KMS-11 (cell line): ENCODE data around the gene BMPER.

ENCODE experiments used
- H2AFZ ChIP-seq: fragments of 200-600 bp; sonication (generic); 2 replicates; pipeline ENCODE4 v1.6.1; 2016; ENCODE audit warnings: antibody characterized with exemption, mixed run types, low read depth
- H3K27ac ChIP-seq: fragments of 200-600 bp; sonication (generic); 2 replicates; pipeline ENCODE4 v1.6.1; 2016; ENCODE audit warnings: mild to moderate bottlenecking, mixed run types
- H3K27me3 ChIP-seq: fragments of 200-600 bp; sonication (generic); 2 replicates; pipeline ENCODE4 v1.6.1; 2017; ENCODE audit warnings: mild to moderate bottlenecking, low read depth, mixed run types, moderate library complexity; ENCODE audit not compliant: insufficient read depth
- H3K36me3 ChIP-seq: fragments of 200-600 bp; sonication (generic); 2 replicates; pipeline ENCODE4 v1.6.1; 2017; ENCODE audit warnings: mild to moderate bottlenecking, mixed run types; ENCODE audit not compliant: insufficient read depth
- H3K4me1 ChIP-seq: fragments of 200-600 bp; sonication (generic); 2 replicates; pipeline ENCODE4 v1.6.1; 2016; ENCODE audit warnings: mild to moderate bottlenecking, low read depth, mixed run types; ENCODE audit not compliant: poor library complexity, severe bottlenecking
- H3K4me2 ChIP-seq: fragments of 200-600 bp; sonication (generic); 2 replicates; pipeline ENCODE4 v1.7.0; 2016; ENCODE audit warnings: mild to moderate bottlenecking, mixed run types
- H3K4me3 ChIP-seq: fragments of 200-600 bp; sonication (generic); IDR thresholded peaks from 2 replicates; pipeline ENCODE4 v1.6.1; 2017; ENCODE audit warnings: low read depth, low read length, mixed read lengths; ENCODE audit not compliant: insufficient read depth
- H3K79me2 ChIP-seq: fragments of 200-600 bp; sonication (generic); 2 replicates; pipeline ENCODE4 v1.6.1; 2016; ENCODE audit warnings: low read depth, mixed run types; ENCODE audit not compliant: insufficient read depth
- H3K9ac ChIP-seq: fragments of 200-600 bp; sonication (generic); 2 replicates; pipeline ENCODE4 v1.6.1; 2016; ENCODE audit warnings: mild to moderate bottlenecking, mixed run types
- H4K20me1 ChIP-seq: fragments of 200-600 bp; sonication (generic); 2 replicates; pipeline ENCODE4 v1.6.1; 2016; ENCODE audit warnings: mild to moderate bottlenecking, mixed run types; ENCODE audit not compliant: insufficient read depth
- CTCF ChIP-seq: fragments of 200-600 bp; sonication (generic); conservative IDR thresholded peaks from 2 replicates; pipeline ENCODE4 v1.6.1; 2017; ENCODE audit warnings: low read depth, mild to moderate bottlenecking, antibody characterized with exemption, low read length, moderate library complexity, mixed read lengths

Gene BMPER

GRCh38 chr7:34189031-34189430 is 283.7 kb downstream of the BMPER start:
- no peak overlapping the region for H2AFZ ChIP-seq
- H3K9ac ChIP-seq, result no peak overlapping the region
- no peaks in the 10 kb centered on the region for H3K27me3 ChIP-seq
- no peaks in the 10 kb centered on the region for H4K20me1 ChIP-seq
- no peak overlapping the region for H3K4me3 ChIP-seq
- no peaks in the 10 kb centered on the region for H3K4me1 ChIP-seq
- no peaks in the 10 kb centered on the region for H3K36me3 ChIP-seq
- no peaks in the 10 kb centered on the region for H3K79me2 ChIP-seq
- H3K27ac ChIP-seq, result no peak overlapping the region
- TF ChIP-seq CTCF, result no peak
- no peak overlapping the region for H3K4me2 ChIP-seq

DNA sequence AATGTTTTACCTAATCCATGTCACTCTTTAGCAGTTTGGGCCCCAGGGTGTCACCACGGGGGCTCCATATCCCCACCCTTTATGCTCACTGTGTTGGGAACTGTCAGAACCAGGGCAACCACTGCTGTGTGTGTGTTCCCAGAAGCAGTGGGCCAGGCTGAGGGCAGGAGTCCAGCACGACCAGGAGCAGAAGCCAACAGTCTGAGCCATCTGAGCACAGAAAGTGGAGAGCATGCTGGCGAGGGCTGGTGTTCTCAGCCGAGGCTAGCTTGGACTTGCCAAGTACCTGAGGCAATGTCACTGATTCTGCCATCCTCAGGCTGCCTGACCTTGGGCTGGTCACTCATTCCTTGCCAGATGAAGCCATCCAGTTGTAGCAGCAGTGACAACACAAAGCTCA is 285.0 kb downstream of the BMPER start:
- Histone ChIP-seq H4K20me1 (no peaks in the 10 kb centered on the region), H3K9ac (no peak overlapping the region), H3K4me3 (no peak overlapping the region), H3K27me3 (no peaks in the 10 kb centered on the region), H3K79me2 (no peaks in the 10 kb centered on the region), H3K36me3 (no peaks in the 10 kb centered on the region), H3K4me2 (no peak overlapping the region), H3K27ac (no peak overlapping the region), H2AFZ (no peak overlapping the region), H3K4me1 (no peaks in the 10 kb centered on the region)
- TF ChIP-seq CTCF, result no peak

GRCh38 chr7:34191162-34191561 is 285.8 kb downstream of the BMPER start:
- H3K36me3 ChIP-seq, result no peaks in the 10 kb centered on the region
- H3K4me3 ChIP-seq, result no peak overlapping the region
- TF ChIP-seq CTCF, result no peak
- H4K20me1 ChIP-seq, result no peaks in the 10 kb centered on the region
- no peak overlapping the region for H3K27ac ChIP-seq
- no peaks in the 10 kb centered on the region for H3K27me3 ChIP-seq
- no peaks in the 10 kb centered on the region for H3K4me1 ChIP-seq
- H3K79me2 ChIP-seq, result no peaks in the 10 kb centered on the region
- no peak overlapping the region for H2AFZ ChIP-seq
- H3K9ac ChIP-seq, result no peak overlapping the region
- no peak overlapping the region for H3K4me2 ChIP-seq

DNA sequence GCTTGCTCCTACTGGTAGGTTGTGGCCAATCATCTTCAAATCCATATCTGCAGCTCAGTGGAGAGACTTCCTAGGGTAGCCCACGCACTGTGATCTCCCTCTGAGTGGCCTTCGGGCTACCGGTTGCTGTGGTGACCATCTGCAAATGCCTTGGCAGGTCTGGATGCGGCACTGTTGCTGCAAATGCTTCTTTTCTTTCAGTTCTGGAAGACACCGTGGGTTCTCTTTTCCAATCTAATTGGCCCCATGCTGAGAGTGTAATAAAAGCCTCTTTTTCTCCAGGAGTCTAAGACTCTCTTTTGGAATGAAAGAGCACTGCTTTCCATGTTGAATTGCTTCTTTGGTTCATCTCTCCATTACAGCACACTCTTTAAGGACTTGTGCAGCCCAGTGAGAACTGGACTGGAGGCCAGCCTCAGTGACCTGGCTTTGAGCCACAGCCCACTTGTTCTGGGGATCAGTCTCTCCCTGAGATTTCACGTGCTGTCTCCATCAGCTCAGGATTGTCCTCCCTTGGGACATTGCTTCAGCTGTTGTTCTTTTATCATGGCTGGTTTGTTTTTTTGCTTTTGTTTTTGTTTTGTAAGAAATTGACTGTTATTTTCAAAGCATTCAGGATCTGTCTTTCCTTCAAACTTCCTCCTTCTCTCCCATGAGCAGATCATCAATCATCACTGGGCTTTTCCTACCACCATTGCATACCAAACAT is 286.6 kb downstream of the BMPER start:
- no peak overlapping the region for H3K4me2 ChIP-seq
- no peak overlapping the region for H2AFZ ChIP-seq
- H3K36me3 ChIP-seq, result no peaks in the 10 kb centered on the region
- TF ChIP-seq CTCF, result no peak
- no peaks in the 10 kb centered on the region for H3K27me3 ChIP-seq
- H3K4me1 ChIP-seq, result no peaks in the 10 kb centered on the region
- H3K79me2 ChIP-seq, result no peaks in the 10 kb centered on the region
- no peak overlapping the region for H3K27ac ChIP-seq
- H3K9ac ChIP-seq, result no peak overlapping the region
- H3K4me3 ChIP-seq, result no peak overlapping the region
- no peaks in the 10 kb centered on the region for H4K20me1 ChIP-seq
